NCI-H2171 (cell line): Measurements from ENCODE around the gene QSER1.
"Not testable (repeated sequence)": the region's sequence is repeated elsewhere in the genome, so short reads cannot be mapped to it uniquely, and the experiment has no call there.

Source experiments
- DNase-seq: peaks from one replicate; lab custom pipeline; 2025; lab: John Stamatoyannopoulos, UW

Gene QSER1

GRCh38 chr11:33000181-33000580 lies 107.6 kb downstream of the QSER1 start:
- DNase-seq, result no peak

- no peak for DNase-seq
These were observed 108.7 kb downstream of the QSER1 start for GRCh38 chr11:33001281-33001680.

- DNase-seq, result no peak
These were observed 109.3 kb downstream of the QSER1 start for GRCh38 chr11:33001751-33002542.

- no peak for DNase-seq
These were observed 112.6 kb downstream of the QSER1 start for GRCh38 chr11:33005175-33005574.

- DNase-seq, result no peak
These were observed 113.4 kb downstream of the QSER1 start for GRCh38 chr11:33006010-33006409.

GRCh38 chr11:33013755-33014154 lies 121.1 kb downstream of the QSER1 start:
- no peak for DNase-seq

GRCh38 chr11:33015621-33016551 lies 123.3 kb downstream of the QSER1 start, which contains the start of gene DEPDC7:
Gene DEPDC7 (plus strand): TSS chr11:33015878. CDS start chr11:33015956, 78 bp downstream.
- DNase-seq, result peak; percentile 98

GRCh38 chr11:33016654-33017053 lies 124.0 kb downstream of the QSER1 start:
- no peak for DNase-seq

GRCh38 chr11:33017478-33017877 lies 124.9 kb downstream of the QSER1 start:
- no peak for DNase-seq

GRCh38 chr11:33017965-33018364 lies 125.4 kb downstream of the QSER1 start:
- DNase-seq, result peak; percentile 19

GRCh38 chr11:33018840-33019239 lies 126.2 kb downstream of the QSER1 start:
- peak; percentile 24 for DNase-seq

GRCh38 chr11:33021501-33021900 lies 128.9 kb downstream of the QSER1 start:
- no peak for DNase-seq

GRCh38 chr11:33021937-33022336 lies 129.3 kb downstream of the QSER1 start:
- no peak for DNase-seq

GRCh38 chr11:33025339-33025722 lies 132.7 kb downstream of the QSER1 start:
- DNase-seq, result no peak

- no peak for DNase-seq
These were observed 134.6 kb downstream of the QSER1 start for GRCh38 chr11:33027233-33027632.

- no peak for DNase-seq
These were observed 135.4 kb downstream of the QSER1 start for GRCh38 chr11:33027846-33028536.

GRCh38 chr11:33028537-33028914 lies 135.9 kb downstream of the QSER1 start:
- no peak for DNase-seq

GRCh38 chr11:33029218-33029617 lies 136.6 kb downstream of the QSER1 start:
- not testable (repeated sequence) for DNase-seq
